ENCODE data around the gene POLG2. TPM values are rescaled to one million over a fixed set of nuclear protein-coding genes. Genes with fewer than 3 reads are reported as not detected.

Gene POLG2
- total and polyA plus RNA-seq, 4 donors = 3.0 to 8.0 (median 6.6) TPM

DNA sequence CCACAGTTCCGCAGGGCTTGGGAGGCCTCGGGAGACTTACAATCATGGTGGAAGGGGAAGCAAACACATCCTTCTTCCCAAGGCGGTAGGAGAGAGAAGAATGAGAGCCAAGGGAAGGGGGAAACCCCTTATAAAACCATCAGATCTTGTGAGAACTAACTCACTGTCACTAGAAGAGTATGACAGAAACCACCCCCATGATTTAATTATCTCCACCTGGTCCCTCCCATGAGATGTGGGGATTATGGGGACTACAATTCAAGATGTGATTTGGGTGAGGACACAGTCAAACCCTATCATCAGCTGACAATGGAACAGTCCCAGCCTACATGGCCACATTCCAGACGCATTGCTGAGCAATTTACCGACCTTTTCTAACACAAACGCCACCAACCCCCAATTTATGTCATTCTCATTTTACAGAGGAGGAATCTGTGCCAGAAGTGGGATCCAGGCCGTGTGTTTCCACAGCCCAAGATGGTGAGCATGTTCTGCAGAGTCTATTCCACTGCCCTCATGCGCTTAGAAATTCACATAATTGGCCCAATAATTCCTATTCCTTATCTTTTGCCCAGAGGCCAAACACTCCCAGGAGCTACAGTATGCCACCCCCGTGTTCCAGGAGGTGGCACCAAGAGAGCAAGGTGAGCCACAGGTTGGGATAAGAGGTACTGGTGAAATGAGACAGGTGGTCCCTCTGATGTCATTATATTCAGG is 30.7 kb downstream of the POLG2 start:
- H3K4me3 ChIP-seq (ENCODE audit: low read depth in 1 of 3, low read length in 3 of 3) = no peak overlapping the region
- TF ChIP-seq JUND (IDR thresholded peaks at IDR 0.05) (no peak), MAX (IDR thresholded peaks at IDR 0.05) (no peak), FOXA1 (IDR thresholded peaks at IDR 0.05) (no peak), TAF1 (conservative IDR thresholded peaks at IDR 0.05) (no peak), SP1 (IDR thresholded peaks at IDR 0.05) (no peak), RXRA (IDR thresholded peaks at IDR 0.05) (no peak), NR2F2 (IDR thresholded peaks at IDR 0.05) (no peak), RAD21 (IDR thresholded peaks at IDR 0.05) (no peak), GABPA (IDR thresholded peaks at IDR 0.05 in 1 of 2, conservative IDR thresholded peaks at IDR 0.05 in 1 of 2) (no peak), YY1 (IDR thresholded peaks at IDR 0.05) (no peak), ATF3 (IDR thresholded peaks at IDR 0.05) (no peak)
- H3K4me1 ChIP-seq (ENCODE audit: control insufficient read depth in 4 of 4, insufficient read depth in 4 of 4, low read length in 3 of 4) = no peaks in the 10 kb centered on the region
- H3K27me3 ChIP-seq (ENCODE audit: control insufficient read depth in 4 of 4, insufficient read depth in 4 of 4, low read length in 3 of 4) = no peaks in the 10 kb centered on the region
- peaks cover 0 to 2% (median 0%) of the 10 kb centered on the region in 4 donors for H3K36me3 ChIP-seq (ENCODE audit: control insufficient read depth in 4 of 4, insufficient read depth in 3 of 4, low read depth in 1 of 4, low read length in 3 of 4)
- no peak overlapping the region for H3K9ac ChIP-seq (ENCODE audit: low read depth in 1 of 2, low read length in 2 of 2)
- no peaks in the 10 kb centered on the region for H3K9me3 ChIP-seq (ENCODE audit: control insufficient read depth in 4 of 4, low read length in 3 of 4)
- WGBS = 82% methylated on average over 9 of the region's 9 CpGs
- DNase-seq (ENCODE audit: low spot score) = no peak
- no peak overlapping the region for H3K27ac ChIP-seq (ENCODE audit: low read depth in 1 of 2, low read length in 2 of 2)

DNA sequence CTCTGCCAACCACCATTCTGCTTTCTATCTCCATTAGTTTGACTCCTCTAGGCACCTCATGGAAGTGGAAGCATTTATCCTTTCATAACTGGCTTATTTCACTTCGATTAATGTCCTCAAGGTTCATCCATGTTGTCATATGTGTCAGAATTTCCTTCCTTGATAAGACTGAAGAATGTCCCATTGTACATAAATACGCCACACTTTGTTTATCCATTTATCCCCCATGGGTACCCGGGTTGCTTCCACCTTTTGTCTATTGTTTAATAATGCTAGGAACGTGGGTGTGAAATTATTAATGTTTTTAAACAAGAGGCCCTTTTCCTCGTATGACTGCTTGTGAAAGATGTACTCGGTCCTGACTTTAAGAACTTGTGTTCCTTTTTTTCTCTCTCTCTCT is 35.1 kb downstream of the POLG2 start:
- H3K4me1 ChIP-seq (ENCODE audit: control insufficient read depth in 4 of 4, insufficient read depth in 4 of 4, low read length in 3 of 4) = peaks cover 0 to 2% (median 0%) of the 10 kb centered on the region in 4 donors
- H3K4me3 ChIP-seq (ENCODE audit: low read depth in 1 of 3, low read length in 3 of 3) = no peak overlapping the region
- no peak overlapping the region for H3K9ac ChIP-seq (ENCODE audit: low read depth in 1 of 2, low read length in 2 of 2)
- peaks cover 0 to 2% (median 0%) of the 10 kb centered on the region in 4 donors for H3K36me3 ChIP-seq (ENCODE audit: control insufficient read depth in 4 of 4, insufficient read depth in 3 of 4, low read depth in 1 of 4, low read length in 3 of 4)
- DNase-seq (ENCODE audit: low spot score) = no peak
- TF ChIP-seq GABPA (IDR thresholded peaks at IDR 0.05 in 1 of 2, conservative IDR thresholded peaks at IDR 0.05 in 1 of 2) = no peak
- no peak for TF ChIP-seq HNF4G (IDR thresholded peaks at IDR 0.05)
- no peak for TF ChIP-seq HNF4A (conservative IDR thresholded peaks at IDR 0.05)
- TF ChIP-seq, protein P1, sequence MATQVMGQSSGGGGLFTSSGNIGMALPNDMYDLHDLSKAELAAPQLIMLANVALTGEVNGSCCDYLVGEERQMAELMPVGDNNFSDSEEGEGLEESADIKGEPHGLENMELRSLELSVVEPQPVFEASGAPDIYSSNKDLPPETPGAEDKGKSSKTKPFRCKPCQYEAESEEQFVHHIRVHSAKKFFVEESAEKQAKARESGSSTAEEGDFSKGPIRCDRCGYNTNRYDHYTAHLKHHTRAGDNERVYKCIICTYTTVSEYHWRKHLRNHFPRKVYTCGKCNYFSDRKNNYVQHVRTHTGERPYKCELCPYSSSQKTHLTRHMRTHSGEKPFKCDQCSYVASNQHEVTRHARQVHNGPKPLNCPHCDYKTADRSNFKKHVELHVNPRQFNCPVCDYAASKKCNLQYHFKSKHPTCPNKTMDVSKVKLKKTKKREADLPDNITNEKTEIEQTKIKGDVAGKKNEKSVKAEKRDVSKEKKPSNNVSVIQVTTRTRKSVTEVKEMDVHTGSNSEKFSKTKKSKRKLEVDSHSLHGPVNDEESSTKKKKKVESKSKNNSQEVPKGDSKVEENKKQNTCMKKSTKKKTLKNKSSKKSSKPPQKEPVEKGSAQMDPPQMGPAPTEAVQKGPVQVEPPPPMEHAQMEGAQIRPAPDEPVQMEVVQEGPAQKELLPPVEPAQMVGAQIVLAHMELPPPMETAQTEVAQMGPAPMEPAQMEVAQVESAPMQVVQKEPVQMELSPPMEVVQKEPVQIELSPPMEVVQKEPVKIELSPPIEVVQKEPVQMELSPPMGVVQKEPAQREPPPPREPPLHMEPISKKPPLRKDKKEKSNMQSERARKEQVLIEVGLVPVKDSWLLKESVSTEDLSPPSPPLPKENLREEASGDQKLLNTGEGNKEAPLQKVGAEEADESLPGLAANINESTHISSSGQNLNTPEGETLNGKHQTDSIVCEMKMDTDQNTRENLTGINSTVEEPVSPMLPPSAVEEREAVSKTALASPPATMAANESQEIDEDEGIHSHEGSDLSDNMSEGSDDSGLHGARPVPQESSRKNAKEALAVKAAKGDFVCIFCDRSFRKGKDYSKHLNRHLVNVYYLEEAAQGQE (IDR thresholded peaks at IDR 0.05) = no peak
- TF ChIP-seq, protein P2, sequence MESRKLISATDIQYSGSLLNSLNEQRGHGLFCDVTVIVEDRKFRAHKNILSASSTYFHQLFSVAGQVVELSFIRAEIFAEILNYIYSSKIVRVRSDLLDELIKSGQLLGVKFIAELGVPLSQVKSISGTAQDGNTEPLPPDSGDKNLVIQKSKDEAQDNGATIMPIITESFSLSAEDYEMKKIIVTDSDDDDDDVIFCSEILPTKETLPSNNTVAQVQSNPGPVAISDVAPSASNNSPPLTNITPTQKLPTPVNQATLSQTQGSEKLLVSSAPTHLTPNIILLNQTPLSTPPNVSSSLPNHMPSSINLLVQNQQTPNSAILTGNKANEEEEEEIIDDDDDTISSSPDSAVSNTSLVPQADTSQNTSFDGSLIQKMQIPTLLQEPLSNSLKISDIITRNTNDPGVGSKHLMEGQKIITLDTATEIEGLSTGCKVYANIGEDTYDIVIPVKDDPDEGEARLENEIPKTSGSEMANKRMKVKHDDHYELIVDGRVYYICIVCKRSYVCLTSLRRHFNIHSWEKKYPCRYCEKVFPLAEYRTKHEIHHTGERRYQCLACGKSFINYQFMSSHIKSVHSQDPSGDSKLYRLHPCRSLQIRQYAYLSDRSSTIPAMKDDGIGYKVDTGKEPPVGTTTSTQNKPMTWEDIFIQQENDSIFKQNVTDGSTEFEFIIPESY (IDR thresholded peaks at IDR 0.05) = no peak
- TF ChIP-seq FOXA2 (IDR thresholded peaks at IDR 0.05) = no peak
- no peak for TF ChIP-seq RAD21 (IDR thresholded peaks at IDR 0.05)
- TF ChIP-seq NR2F2 (IDR thresholded peaks at IDR 0.05) = no peak
- TF ChIP-seq CTCF (IDR thresholded peaks at IDR 0.05; ENCODE audit: low read depth, low read length, missing input control) = no peak
- no peak for TF ChIP-seq RXRA (IDR thresholded peaks at IDR 0.05)
- no peak for TF ChIP-seq ATF3 (IDR thresholded peaks at IDR 0.05)
- no peaks in the 10 kb centered on the region for H3K9me3 ChIP-seq (ENCODE audit: control insufficient read depth in 4 of 4, low read length in 3 of 4)
- WGBS = 82% methylated on average over 6 of the region's 6 CpGs
- no peak overlapping the region for H3K27ac ChIP-seq (ENCODE audit: low read depth in 1 of 2, low read length in 2 of 2)
- H3K27me3 ChIP-seq (ENCODE audit: control insufficient read depth in 4 of 4, insufficient read depth in 4 of 4, low read length in 3 of 4) = no peaks in the 10 kb centered on the region

All from liver (tissue), 9 donors.